Inflammatory macrophage treated with lipopolysaccharide for 1 hour (primary cell): Measurements from ENCODE around the gene RANBP17.
"Not testable (repeated sequence)": the region's sequence is repeated elsewhere in the genome, so short reads cannot be mapped to it uniquely, and the experiment has no call there.

Experiments
- DNase-seq, 2 donors: peaks; one replicate each; pipeline ENCODE4 v3.0.0-alpha.2; 2020 to 2022

RANBP17 gene

GRCh38 chr5:171258737-171259415 lies 397.1 kb downstream of the RANBP17 start:
- DNase-seq, result no peak

- no peak for DNase-seq
Observed at GRCh38 chr5:171261361-171261760, 399.5 kb downstream of the RANBP17 start.

GRCh38 chr5:171261904-171262303 lies 400.1 kb downstream of the RANBP17 start:
- no peak for DNase-seq

- DNase-seq, result no peak
Observed at GRCh38 chr5:171263181-171263580, 401.4 kb downstream of the RANBP17 start.

- DNase-seq, result no peak
Observed at GRCh38 chr5:171264843-171265242, 403.0 kb downstream of the RANBP17 start.

- no peak for DNase-seq
Observed at GRCh38 chr5:171268700-171269620, 407.1 kb downstream of the RANBP17 start.

GRCh38 chr5:171269717-171270116 lies 407.9 kb downstream of the RANBP17 start:
- no peak for DNase-seq

- DNase-seq, result no peak
Observed at GRCh38 chr5:171270136-171270535, 408.3 kb downstream of the RANBP17 start.

- no peak for DNase-seq
Observed at GRCh38 chr5:171271798-171272197, 410.0 kb downstream of the RANBP17 start.

- peak in 1 of 2 donors; percentile 11 for DNase-seq
Observed at GRCh38 chr5:171272996-171273970, 411.5 kb downstream of the RANBP17 start.

- DNase-seq, result no peak
Observed at GRCh38 chr5:171275841-171276544, 414.2 kb downstream of the RANBP17 start.

- DNase-seq, result no peak
Observed at GRCh38 chr5:171283753-171284152, 421.9 kb downstream of the RANBP17 start.

- no peak for DNase-seq
Observed at GRCh38 chr5:171285465-171285864, 423.6 kb downstream of the RANBP17 start.

GRCh38 chr5:171288066-171288465 lies 426.2 kb downstream of the RANBP17 start:
- no peak for DNase-seq

GRCh38 chr5:171291371-171291770 lies 429.6 kb downstream of the RANBP17 start:
- no peak for DNase-seq

- no peak for DNase-seq
Observed at GRCh38 chr5:171295299-171295698, 433.5 kb downstream of the RANBP17 start.

- no peak for DNase-seq
Observed at GRCh38 chr5:171295801-171296200, 434.0 kb downstream of the RANBP17 start.

- DNase-seq, result not testable (repeated sequence)
Observed at GRCh38 chr5:171297941-171298340, 436.1 kb downstream of the RANBP17 start.

- no peak for DNase-seq
Observed at GRCh38 chr5:171299228-171299627, 437.4 kb downstream of the RANBP17 start.

- no peak for DNase-seq
Observed at GRCh38 chr5:171299851-171300250, 438.0 kb downstream of the RANBP17 start.

- DNase-seq, result no peak
Observed at GRCh38 chr5:171300358-171300757, 438.5 kb downstream of the RANBP17 start.

- no peak for DNase-seq
Observed at GRCh38 chr5:171306166-171306565, 444.3 kb downstream of the RANBP17 start.
